Smooth muscle cell (in vitro differentiated cells): ENCODE data around the gene SNTG2. TPM values are rescaled to one million over a fixed set of nuclear protein-coding genes. Genes with fewer than 3 reads are reported as not detected.

Source experiments
- DNase-seq: peaks from one replicate; lab custom pipeline; 2025; ENCODE audit not compliant: unreplicated experiment; lab: John Stamatoyannopoulos, UW
- H2AFZ ChIP-seq: fragments of 200-600 bp; sonication (generic); 2 replicates; pipeline ENCODE4 v1.6.0; 2016; ENCODE audit warnings: antibody characterized with exemption, low read depth, mild to moderate bottlenecking
- H3F3A ChIP-seq: fragments of 200-600 bp; sonication (generic); 2 replicates; pipeline ENCODE4 v1.6.0; 2017; ENCODE audit warnings: antibody characterized with exemption, low read depth
- H3K27ac ChIP-seq: fragments of 200-600 bp; sonication (generic); 2 replicates; pipeline ENCODE4 v1.5.1; 2016; ENCODE audit warnings: low read depth, mild to moderate bottlenecking
- H3K27me3 ChIP-seq: fragments of 200-600 bp; sonication (generic); 2 replicates; pipeline ENCODE4 v1.6.1; 2016; ENCODE audit warnings: low read depth, mild to moderate bottlenecking
- H3K36me3 ChIP-seq: fragments of 200-600 bp; sonication (generic); 2 replicates; pipeline ENCODE4 v1.5.1; 2016; ENCODE audit warnings: low read depth
- H3K4me1 ChIP-seq: fragments of 200-600 bp; sonication (generic); 2 replicates; pipeline ENCODE4 v1.5.1; 2016; ENCODE audit warnings: low read depth
- H3K4me2 ChIP-seq: fragments of 200-600 bp; sonication (generic); 2 replicates; pipeline ENCODE4 v1.6.0; 2016; ENCODE audit warnings: mild to moderate bottlenecking
- H3K4me3 ChIP-seq: fragments of 200-600 bp; sonication (generic); 2 replicates; pipeline ENCODE4 v1.5.1; 2016; ENCODE audit warnings: mild to moderate bottlenecking
- H3K79me2 ChIP-seq: fragments of 200-600 bp; sonication (generic); 2 replicates; pipeline ENCODE4 v1.6.0; 2016; ENCODE audit warnings: low read depth, mild to moderate bottlenecking
- H3K9ac ChIP-seq: fragments of 200-600 bp; sonication (generic); 2 replicates; pipeline ENCODE4 v1.6.0; 2016; ENCODE audit warnings: low read depth
- H3K9me3 ChIP-seq: fragments of 200-600 bp; sonication (generic); replicated peaks from 2 replicates; pipeline ENCODE4 v1.5.1; 2016; ENCODE audit warnings: low read depth
- H4K20me1 ChIP-seq: fragments of 200-600 bp; sonication (generic); 2 replicates; pipeline ENCODE4 v1.6.0; 2016; ENCODE audit warnings: low read depth
- CTCF ChIP-seq: fragments of 200-600 bp; sonication (generic); IDR thresholded peaks from 2 replicates; pipeline ENCODE4 v1.5.1; 2017; ENCODE audit warnings: borderline replicate concordance, mild to moderate bottlenecking, antibody characterized with exemption; ENCODE audit not compliant: insufficient read depth, poor library complexity, severe bottlenecking
- WGBS: methylation state at CpG from one replicate; pipeline ENCODE4 v1.1.7; 2016; ENCODE audit warnings: low lambda C conversion rate; 5-methylcytosine and 5-hydroxymethylcytosine counted together
- polyA plus RNA-seq: library from polyadenylated mRNA; unstranded; fragments of >200 nt; fragmentation: Nextera tagmentation; extraction: Ambion mirVana; gene quantifications from 2 replicates; pipeline ENCODE4 v1.2.1, GENCODE V29; 2016
- total RNA-seq: library from RNA; depleted of rRNA; stranded (reverse); fragments of >200 nt; gene quantifications from 2 replicates; pipeline ENCODE4 v1.2.3, GENCODE V29; 2014

Gene SNTG2
- total and polyA plus RNA-seq, 2 experiments from 2014 or later, result 0.56 TPM; not detected in 1

GRCh38 chr2:942775-943460 is 7.7 kb upstream of the SNTG2 start:
- Histone ChIP-seq H3K4me1 (peaks cover 3% of the 10 kb centered on the region), H3K27ac (no peak overlapping the region), H2AFZ (no peak overlapping the region), H3F3A (no peaks in the 10 kb centered on the region), H3K9ac (no peak overlapping the region), H3K4me3 (no peak overlapping the region), H3K4me2 (no peak overlapping the region), H3K27me3 (peaks cover 23% of the 10 kb centered on the region), H3K36me3 (no peaks in the 10 kb centered on the region), H3K9me3 (peaks cover 6% of the 10 kb centered on the region), H3K79me2 (no peaks in the 10 kb centered on the region), H4K20me1 (no peaks in the 10 kb centered on the region)
- 87% methylated on average over 10 of the region's 10 CpGs for WGBS
- TF ChIP-seq CTCF, result no peak
- DNase-seq, result no peak

GRCh38 chr2:943461-943797 is 7.2 kb upstream of the SNTG2 start:
- Histone ChIP-seq H3K27ac (no peak overlapping the region), H3K4me3 (no peak overlapping the region), H4K20me1 (no peaks in the 10 kb centered on the region), H3K36me3 (no peaks in the 10 kb centered on the region), H3K27me3 (peaks cover 28% of the 10 kb centered on the region), H3K4me1 (peaks cover 3% of the 10 kb centered on the region), H2AFZ (no peak overlapping the region), H3K4me2 (no peak overlapping the region), H3K9ac (no peak overlapping the region), H3K9me3 (peaks cover 6% of the 10 kb centered on the region), H3F3A (no peaks in the 10 kb centered on the region), H3K79me2 (no peaks in the 10 kb centered on the region)
- no peak for TF ChIP-seq CTCF
- whole genome bisulfite sequencing, result 92% methylated on average over 6 of the region's 6 CpGs
- DNase-seq, result no peak

GRCh38 chr2:943821-944220 is 6.8 kb upstream of the SNTG2 start:
- WGBS, result 89% methylated on average over 3 of the region's 3 CpGs
- Histone ChIP-seq H3K9me3 (peaks cover 6% of the 10 kb centered on the region), H3K36me3 (no peaks in the 10 kb centered on the region), H3K9ac (no peak overlapping the region), H3K4me2 (no peak overlapping the region), H3K4me3 (no peak overlapping the region), H3K27me3 (peaks cover 32% of the 10 kb centered on the region), H3K79me2 (no peaks in the 10 kb centered on the region), H3K4me1 (peaks cover 3% of the 10 kb centered on the region), H2AFZ (no peak overlapping the region), H3K27ac (no peak overlapping the region), H4K20me1 (no peaks in the 10 kb centered on the region), H3F3A (no peaks in the 10 kb centered on the region)
- no peak for DNase-seq
- TF ChIP-seq CTCF, result no peak

GRCh38 chr2:944693-945092 is 6.0 kb upstream of the SNTG2 start:
- Histone ChIP-seq H3F3A (no peaks in the 10 kb centered on the region), H3K9me3 (peaks cover 6% of the 10 kb centered on the region), H4K20me1 (no peaks in the 10 kb centered on the region), H2AFZ (no peak overlapping the region), H3K27me3 (peaks cover 41% of the 10 kb centered on the region), H3K4me3 (no peak overlapping the region), H3K4me2 (no peak overlapping the region), H3K27ac (no peak overlapping the region), H3K9ac (no peak overlapping the region), H3K79me2 (no peaks in the 10 kb centered on the region), H3K4me1 (peaks cover 6% of the 10 kb centered on the region), H3K36me3 (no peaks in the 10 kb centered on the region)
- no peak for TF ChIP-seq CTCF
- no peak for DNase-seq
